GM04503 (cell line): ENCODE data around the gene GRAP.
A peak's percentile ranks its signal among the peaks of the same experiment; 100 is the strongest.
"Not testable (repeated sequence)": the region's sequence is repeated elsewhere in the genome, so short reads cannot be mapped to it uniquely, and the experiment has no call there.

Source experiments
- DNase-seq: peaks from one replicate; pipeline ENCODE4 v3.0.0-alpha.2; 2012; ENCODE audit warnings: low read depth

Gene GRAP

GRCh38 chr17:19046782-19047375 is at the start of gene GRAP:
Gene GRAP, minus strand, starts transcription at chr17:19046957. Its CDS starts 31 bp downstream, at chr17:19046926.
- DNase-seq: not testable (repeated sequence)

GRCh38 chr17:19093684-19094438 is 47.1 kb upstream of the GRAP start:
- not testable (repeated sequence) for DNase-seq

GRCh38 chr17:19092737-19093683 is 46.3 kb upstream of the GRAP start:
- DNase-seq: peak; percentile 12

GRCh38 chr17:19090058-19090772 is 43.5 kb upstream of the GRAP start:
- DNase-seq: not testable (repeated sequence)

GRCh38 chr17:19088804-19089685 is 42.3 kb upstream of the GRAP start:
- DNase-seq: not testable (repeated sequence)

GRCh38 chr17:19077386-19077785 is 30.6 kb upstream of the GRAP start:
- DNase-seq: not testable (repeated sequence)

- not testable (repeated sequence) for DNase-seq
Observed at GRCh38 chr17:19076398-19077192, 29.8 kb upstream of the GRAP start.

GRCh38 chr17:19070318-19071168 is 23.8 kb upstream of the GRAP start:
- DNase-seq: not testable (repeated sequence)

GRCh38 chr17:19064378-19064777 is 17.6 kb upstream of the GRAP start:
- not testable (repeated sequence) for DNase-seq

- DNase-seq: not testable (repeated sequence)
Observed at GRCh38 chr17:19063326-19063956, 16.7 kb upstream of the GRAP start.

- DNase-seq: not testable (repeated sequence)
Observed at GRCh38 chr17:19062718-19063325, 16.1 kb upstream of the GRAP start.

GRCh38 chr17:19062009-19062717 is 15.4 kb upstream of the GRAP start:
- not testable (repeated sequence) for DNase-seq

- DNase-seq: not testable (repeated sequence)
Observed at GRCh38 chr17:19055447-19055846, 8.7 kb upstream of the GRAP start.

GRCh38 chr17:19048826-19049225 is 2.1 kb upstream of the GRAP start:
- not testable (repeated sequence) for DNase-seq

GRCh38 chr17:19047510-19047909 is 753 bp upstream of the GRAP start:
- DNase-seq: not testable (repeated sequence)

GRCh38 chr17:19044643-19045042 is 2.1 kb downstream of the GRAP start:
- DNase-seq: not testable (repeated sequence)

GRCh38 chr17:19043032-19043431 is 3.7 kb downstream of the GRAP start:
- not testable (repeated sequence) for DNase-seq
